Stimulated activated naive CD8-positive, alpha-beta T cell treated with anti-CD3 and anti-CD28 coated beads, Interleukin-15, Interleukin-2, amounts not matched to agents 100 U/mL and 50 U/mL, for 24 hours (primary cell): ENCODE measurements around the gene RBKS.
"Not testable (repeated sequence)": the region's sequence is repeated elsewhere in the genome, so short reads cannot be mapped to it uniquely, and the experiment has no call there.

Source experiments
- ATAC-seq: fragments of 150-1000 bp; cut with Tn5 transposase; one replicate; pipeline ENCODE4 v1.10.0; 2021
- DNase-seq: peaks from one replicate; pipeline ENCODE4 v3.0.0; 2021

RBKS gene

GRCh38 chr2:27762951-27763906 is 127.0 kb downstream of the RBKS start:
- DNase-seq (no peak), ATAC-seq (no peak)

GRCh38 chr2:27756544-27757498 is 133.4 kb downstream of the RBKS start:
- ATAC-seq (no peak), DNase-seq (no peak)

- ATAC-seq: no peak
Observed at GRCh38 chr2:27756091-27756490, 134.1 kb downstream of the RBKS start.

GRCh38 chr2:27754831-27755230 is 135.4 kb downstream of the RBKS start:
- DNase-seq (no peak), ATAC-seq (no peak)

More at GRCh38 chr2:27756091-27756490, 134.1 kb downstream of the RBKS start:
- no peak for DNase-seq

GRCh38 chr2:27754138-27754588 is 136.0 kb downstream of the RBKS start:
- ATAC-seq (peak; percentile 90), DNase-seq (peak; percentile 83)

- DNase-seq (no peak), ATAC-seq (no peak)
Observed at GRCh38 chr2:27752551-27753237, 137.5 kb downstream of the RBKS start.

- DNase-seq (no peak), ATAC-seq (no peak)
Observed at GRCh38 chr2:27751377-27751776, 138.8 kb downstream of the RBKS start.

GRCh38 chr2:27748803-27749554 is 141.2 kb downstream of the RBKS start:
- not testable (repeated sequence) for ATAC-seq, DNase-seq

GRCh38 chr2:27747827-27748352 is 142.3 kb downstream of the RBKS start:
- no peak for DNase-seq
- ATAC-seq: no peak

GRCh38 chr2:27746325-27746724 is 143.9 kb downstream of the RBKS start:
- no peak for ATAC-seq
- no peak for DNase-seq

GRCh38 chr2:27745494-27745893 is 144.7 kb downstream of the RBKS start:
- DNase-seq, ATAC-seq: not testable (repeated sequence)

- no peak for DNase-seq
- no peak for ATAC-seq
Observed at GRCh38 chr2:27742571-27742970, 147.6 kb downstream of the RBKS start.

GRCh38 chr2:27741673-27742072 is 148.5 kb downstream of the RBKS start:
- DNase-seq: no peak
- no peak for ATAC-seq

GRCh38 chr2:27739058-27739373 is 151.2 kb downstream of the RBKS start:
- ATAC-seq (no peak), DNase-seq (no peak)

GRCh38 chr2:27738349-27739057 is 151.7 kb downstream of the RBKS start:
- ATAC-seq: no peak
- no peak for DNase-seq

GRCh38 chr2:27737676-27738348 is 152.4 kb downstream of the RBKS start:
- DNase-seq: no peak

GRCh38 chr2:27736890-27737204 is 153.3 kb downstream of the RBKS start:
- DNase-seq (no peak), ATAC-seq (no peak)

More at GRCh38 chr2:27737676-27738348, 152.4 kb downstream of the RBKS start:
- ATAC-seq: no peak

GRCh38 chr2:27736031-27736889 is 153.9 kb downstream of the RBKS start:
- DNase-seq: no peak
- no peak for ATAC-seq
